ENCODE measurements around the gene KDR.

Gene KDR

DNA sequence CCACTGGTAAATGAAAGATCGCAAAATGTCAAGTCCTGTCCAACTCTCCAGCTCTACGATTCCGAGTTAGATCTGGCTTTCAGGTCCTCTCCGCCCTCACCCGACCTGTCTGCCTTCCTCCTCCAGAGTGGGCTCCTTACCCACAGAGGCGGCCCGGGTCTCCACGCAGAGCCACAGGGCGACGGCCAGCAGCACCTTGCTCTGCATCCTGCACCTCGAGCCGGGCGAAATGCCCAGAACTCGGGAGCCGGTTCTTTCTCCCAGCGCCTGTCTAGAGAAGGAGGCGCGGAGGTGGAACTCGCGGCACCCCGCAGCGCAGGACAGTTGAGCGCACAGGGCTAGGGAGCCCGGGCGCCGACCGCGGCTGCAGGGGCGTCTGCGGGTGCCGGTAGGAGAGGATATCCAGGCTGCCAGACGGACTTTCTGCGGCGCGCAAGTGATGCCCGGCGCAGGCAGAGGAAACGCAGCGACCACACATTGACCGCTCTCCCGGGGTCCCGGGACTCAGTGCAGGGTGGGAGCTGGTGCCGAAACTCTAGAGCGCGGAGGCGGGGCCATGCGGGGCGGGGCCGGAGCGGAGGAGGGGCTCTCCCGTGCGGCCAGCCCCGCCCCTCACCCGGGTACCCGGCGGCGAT, at the start of gene KDR:
Gene KDR (minus strand): TSS at position 509 of the 635 bp plus-strand sequence. CDS start 302 bp downstream, at position 207.
- TF ChIP-seq, protein P1, sequence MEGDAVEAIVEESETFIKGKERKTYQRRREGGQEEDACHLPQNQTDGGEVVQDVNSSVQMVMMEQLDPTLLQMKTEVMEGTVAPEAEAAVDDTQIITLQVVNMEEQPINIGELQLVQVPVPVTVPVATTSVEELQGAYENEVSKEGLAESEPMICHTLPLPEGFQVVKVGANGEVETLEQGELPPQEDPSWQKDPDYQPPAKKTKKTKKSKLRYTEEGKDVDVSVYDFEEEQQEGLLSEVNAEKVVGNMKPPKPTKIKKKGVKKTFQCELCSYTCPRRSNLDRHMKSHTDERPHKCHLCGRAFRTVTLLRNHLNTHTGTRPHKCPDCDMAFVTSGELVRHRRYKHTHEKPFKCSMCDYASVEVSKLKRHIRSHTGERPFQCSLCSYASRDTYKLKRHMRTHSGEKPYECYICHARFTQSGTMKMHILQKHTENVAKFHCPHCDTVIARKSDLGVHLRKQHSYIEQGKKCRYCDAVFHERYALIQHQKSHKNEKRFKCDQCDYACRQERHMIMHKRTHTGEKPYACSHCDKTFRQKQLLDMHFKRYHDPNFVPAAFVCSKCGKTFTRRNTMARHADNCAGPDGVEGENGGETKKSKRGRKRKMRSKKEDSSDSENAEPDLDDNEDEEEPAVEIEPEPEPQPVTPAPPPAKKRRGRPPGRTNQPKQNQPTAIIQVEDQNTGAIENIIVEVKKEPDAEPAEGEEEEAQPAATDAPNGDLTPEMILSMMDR (IDR thresholded peaks at IDR 0.05; ENCODE audit: low read depth, low read length, missing control alignments), result no peak
- H3K36me3 ChIP-seq (replicated peaks), result no peaks in the 10 kb centered on the region
- H3K4me3 ChIP-seq (ENCODE audit: low read depth, low read length), result peak within 1 kb of the TSS; percentile 73
- peak; percentile 42 for DNase-seq
- in situ Hi-C loops (cut with HindIII; ENCODE audit: low pct_ligation_motif_present, low sequenced_read_pairs), result no loop called here
- H3K27me3 ChIP-seq (replicated peaks), result no peaks in the 10 kb centered on the region
- H3K27ac ChIP-seq, result no peak within 1 kb of the TSS

- Histone ChIP-seq H3K27ac (peak overlapping the region; percentile 64), H3K4me3 (ENCODE audit: low read depth, low read length) (no peak overlapping the region), H3K27me3 (replicated peaks) (no peaks in the 10 kb centered on the region), H3K36me3 (replicated peaks) (no peaks in the 10 kb centered on the region)
- peak; percentile 63 for DNase-seq
- TF ChIP-seq, protein P1 (IDR thresholded peaks at IDR 0.05; ENCODE audit: low read depth, low read length, missing control alignments), result no peak
- in situ Hi-C loops (cut with HindIII; ENCODE audit: low pct_ligation_motif_present, low sequenced_read_pairs), result no loop called here
Observed at GRCh38 chr4:55173580-55173979, 48.2 kb upstream of the KDR start.

DNA sequence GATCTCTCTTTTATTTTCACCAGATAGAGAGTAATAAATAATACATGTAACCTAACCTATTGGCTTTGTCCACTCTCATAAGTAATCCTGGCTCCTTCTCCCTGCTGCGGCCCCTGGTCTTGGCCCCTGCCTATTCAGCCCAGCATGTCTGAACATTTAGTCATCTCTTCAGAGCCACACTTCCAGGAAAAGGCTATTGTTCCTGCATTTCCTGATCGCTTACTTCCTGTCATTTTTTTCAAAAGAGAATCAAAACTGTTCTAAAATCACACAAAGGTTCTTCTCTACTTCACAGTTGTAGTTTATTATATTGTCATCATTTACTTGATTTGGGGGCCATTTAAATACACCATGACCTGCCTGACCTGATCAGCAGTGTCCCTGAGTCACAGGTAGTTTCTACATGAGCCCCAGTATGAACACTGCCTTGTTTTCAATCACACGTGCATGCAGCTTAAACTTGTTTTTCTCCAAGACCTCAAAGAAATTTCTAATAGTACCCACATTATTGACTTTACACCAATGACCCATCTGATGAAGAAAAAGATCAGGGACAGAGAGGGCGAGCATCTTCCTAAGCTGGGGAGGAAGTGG, 47.4 kb upstream of the KDR start:
- TF ChIP-seq, protein P1 (IDR thresholded peaks at IDR 0.05; ENCODE audit: low read depth, low read length, missing control alignments), result no peak
- no peak overlapping the region for H3K4me3 ChIP-seq (ENCODE audit: low read depth, low read length)
- peak; percentile 46 for DNase-seq
- H3K27ac ChIP-seq, result peak overlapping the region; percentile 64
- no peaks in the 10 kb centered on the region for H3K36me3 ChIP-seq (replicated peaks)
- H3K27me3 ChIP-seq (replicated peaks), result no peaks in the 10 kb centered on the region
- in situ Hi-C loops (cut with HindIII; ENCODE audit: low pct_ligation_motif_present, low sequenced_read_pairs), result no loop called here

- DNase-seq, result no peak
- no peaks in the 10 kb centered on the region for H3K36me3 ChIP-seq (replicated peaks)
- in situ Hi-C loops (cut with HindIII; ENCODE audit: low pct_ligation_motif_present, low sequenced_read_pairs), result no loop called here
- no peak overlapping the region for H3K27ac ChIP-seq
- no peaks in the 10 kb centered on the region for H3K27me3 ChIP-seq (replicated peaks)
- H3K4me3 ChIP-seq (ENCODE audit: low read depth, low read length), result no peak overlapping the region
- TF ChIP-seq, protein P1 (IDR thresholded peaks at IDR 0.05; ENCODE audit: low read depth, low read length, missing control alignments), result no peak
Observed at GRCh38 chr4:55170462-55170861, 45.1 kb upstream of the KDR start.

GRCh38 chr4:55169352-55169961, 44.1 kb upstream of the KDR start:
- H3K27ac ChIP-seq, result no peak overlapping the region
- in situ Hi-C loops (cut with HindIII; ENCODE audit: low pct_ligation_motif_present, low sequenced_read_pairs), result no loop called here
- no peaks in the 10 kb centered on the region for H3K36me3 ChIP-seq (replicated peaks)
- DNase-seq, result peak; percentile 81
- no peak overlapping the region for H3K4me3 ChIP-seq (ENCODE audit: low read depth, low read length)
- TF ChIP-seq, protein P1 (IDR thresholded peaks at IDR 0.05; ENCODE audit: low read depth, low read length, missing control alignments), result peak; percentile 34
- H3K27me3 ChIP-seq (replicated peaks), result no peaks in the 10 kb centered on the region

All from brain microvascular endothelial cell (primary cell).